Neuronal stem cell (in vitro differentiated cells): Measurements from ENCODE around the gene SLC44A4.
"Not testable (repeated sequence)": the region's sequence is repeated elsewhere in the genome, so short reads cannot be mapped to it uniquely, and the experiment has no call there.

Experiments
- DNase-seq: peaks from one replicate; pipeline ENCODE4 v3.0.0-alpha.2; 2013; ENCODE audit warnings: low spot score
- H2AFZ ChIP-seq: one replicate; pipeline ENCODE4 v1.6.1; 2013; ENCODE audit warnings: mild to moderate bottlenecking, low read length, inconsistent platforms
- H2AK5ac ChIP-seq: 2 replicates; pipeline ENCODE4 v1.6.1; 2013; ENCODE audit warnings: low read depth, mild to moderate bottlenecking, inconsistent platforms, low read length, moderate library complexity, mixed read lengths
- H2BK120ac ChIP-seq: 2 replicates; pipeline ENCODE4 v1.6.1; 2013; ENCODE audit warnings: low read depth, mild to moderate bottlenecking, inconsistent platforms, low read length, moderate library complexity, mixed read lengths
- H2BK12ac ChIP-seq: one replicate; pipeline ENCODE4 v1.6.1; 2013; ENCODE audit warnings: low read length, inconsistent platforms
- H2BK15ac ChIP-seq: 2 replicates; pipeline ENCODE4 v1.6.1; 2013; ENCODE audit warnings: mild to moderate bottlenecking, low read length, inconsistent platforms, mixed read lengths
- H2BK5ac ChIP-seq: one replicate; pipeline ENCODE4 v1.6.1; 2013; ENCODE audit warnings: inconsistent platforms, mild to moderate bottlenecking, low read length, moderate library complexity
- H3K14ac ChIP-seq: one replicate; pipeline ENCODE4 v1.6.1; 2013; ENCODE audit warnings: low read length, inconsistent platforms
- H3K18ac ChIP-seq: 2 replicates; pipeline ENCODE4 v1.6.1; 2013; ENCODE audit warnings: low read length, inconsistent platforms
- H3K23ac ChIP-seq: 2 replicates; pipeline ENCODE4 v1.6.1; 2013; ENCODE audit warnings: low read depth, mild to moderate bottlenecking, mixed read lengths, low read length, inconsistent platforms; ENCODE audit not compliant: poor library complexity
- H3K27ac ChIP-seq: replicated peaks from 3 replicates; pipeline ENCODE4 v1.5.1; 2013; ENCODE audit warnings: low read length, inconsistent platforms
- H3K27me3 ChIP-seq, 3 experiments: 2 replicates each; pipeline ENCODE4 v1.6.1; 2013; ENCODE audit warnings: low read length in 3 of 3, mild to moderate bottlenecking in 2 of 3, inconsistent platforms in 1 of 3, low read depth in 1 of 3, mixed read lengths in 1 of 3, moderate library complexity in 1 of 3; ENCODE audit not compliant: control insufficient read depth in 3 of 3, insufficient read depth in 3 of 3
- H3K36me3 ChIP-seq, 2 donors: replicated peaks in 1 of 2; 2 replicates each; pipeline ENCODE4 v1.6.1; 2013; ENCODE audit warnings: low read length in 2 of 2; ENCODE audit not compliant: control insufficient read depth in 2 of 2, insufficient read depth in 2 of 2
- H3K4ac ChIP-seq: 2 replicates; pipeline ENCODE4 v1.6.1; 2013; ENCODE audit warnings: inconsistent platforms, mild to moderate bottlenecking, low read length, moderate library complexity
- H3K4me1 ChIP-seq, 2 donors: 1 replicate in 1 of 2; 2 replicates in 1 of 2; pipeline ENCODE4 v1.6.1; 2013; ENCODE audit warnings: low read length in 2 of 2, low read depth in 1 of 2; ENCODE audit not compliant: control insufficient read depth in 2 of 2, insufficient read depth in 1 of 2
- H3K4me2 ChIP-seq: one replicate; pipeline ENCODE4 v1.6.1; 2013; ENCODE audit warnings: mild to moderate bottlenecking, low read length, inconsistent platforms; ENCODE audit not compliant: insufficient read depth, poor library complexity, severe bottlenecking
- H3K4me3 ChIP-seq, 2 donors: 2 replicates each; pipeline ENCODE4 v1.5.1; 2013; ENCODE audit warnings: low read length in 2 of 2, mild to moderate bottlenecking in 2 of 2, inconsistent platforms in 1 of 2, moderate library complexity in 1 of 2
- H3K79me1 ChIP-seq: one replicate; pipeline ENCODE4 v1.6.1; 2013; ENCODE audit warnings: low read depth, mild to moderate bottlenecking, inconsistent platforms, low read length, moderate library complexity
- H3K9ac ChIP-seq: one replicate; pipeline ENCODE4 v1.6.1; 2013; ENCODE audit warnings: mild to moderate bottlenecking, low read depth, low read length, inconsistent platforms; ENCODE audit not compliant: poor library complexity
- H3K9me3 ChIP-seq, 2 donors: replicated peaks in 1 of 2; 2 replicates each; pipeline versions ENCODE3 to v1.6.1; 2013; ENCODE audit warnings: low read length in 2 of 2, mild to moderate bottlenecking in 2 of 2, inconsistent platforms in 1 of 2, low read depth in 1 of 2, mixed read lengths in 1 of 2, moderate library complexity in 1 of 2; ENCODE audit not compliant: control insufficient read depth in 2 of 2, insufficient read depth in 1 of 2
- H4K8ac ChIP-seq: one replicate; pipeline ENCODE4 v1.6.1; 2013; ENCODE audit warnings: low read depth, mild to moderate bottlenecking, inconsistent platforms, low read length, moderate library complexity
- H4K91ac ChIP-seq: one replicate; pipeline ENCODE4 v1.6.1; 2013; ENCODE audit warnings: low read length, low read depth, mild to moderate bottlenecking, inconsistent platforms; ENCODE audit not compliant: poor library complexity
- WGBS, 2 donors: extraction: QIAGEN DNeasy Blood & Tissue Kit; methylation state at CpG; one replicate each; pipeline ENCODE4 v1.1.7; 2013; ENCODE audit warnings: missing lambda C conversion rate in 2 of 2, mixed read lengths in 1 of 2; ENCODE audit not compliant: insufficient read length in 2 of 2, insufficient replicate concordance in 1 of 2; ENCODE audit errors: extremely low coverage in 2 of 2; 5-methylcytosine and 5-hydroxymethylcytosine counted together

The SLC44A4 gene

GRCh38 chr6:31859923-31860322 is 18.9 kb downstream of the SLC44A4 start:
- no peak for DNase-seq
- no peak overlapping the region for H2AFZ ChIP-seq
- H3K27me3 ChIP-seq: no peaks in the 10 kb centered on the region

GRCh38 chr6:31858707-31859106 is 20.1 kb downstream of the SLC44A4 start:
- no CpG with 5 or more reads among the region's 8 CpGs for WGBS, 2 donors
- Histone ChIP-seq H3K27ac (no peak overlapping the region), H4K8ac (no peak overlapping the region), H4K91ac (no peak overlapping the region), H3K23ac (no peak overlapping the region), H2BK5ac (no peak overlapping the region), H3K36me3 (peaks cover 15 to 43% of the 10 kb centered on the region in 2 donors), H3K14ac (no peak overlapping the region), H3K27me3 (no peaks in the 10 kb centered on the region), H3K4ac (no peak overlapping the region), H3K4me3 (no peak overlapping the region), H2AFZ (no peak overlapping the region), H2BK12ac (no peak overlapping the region), H2BK15ac (no peak overlapping the region), H3K4me2 (no peak overlapping the region), H3K4me1 (peaks cover 5 to 10% of the 10 kb centered on the region in 2 donors), H3K18ac (no peak overlapping the region), H3K9me3 (peaks cover 0 to 2% of the 10 kb centered on the region in 2 donors), H2BK120ac (no peak overlapping the region), H2AK5ac (no peak overlapping the region), H3K9ac (no peak overlapping the region), H3K79me1 (no peaks in the 10 kb centered on the region)
- no peak for DNase-seq

More at GRCh38 chr6:31859923-31860322, 18.9 kb downstream of the SLC44A4 start:
- peaks cover 0 to 2% of the 10 kb centered on the region in 2 donors for H3K9me3 ChIP-seq
- peaks cover 10 to 16% of the 10 kb centered on the region in 2 donors for H3K4me1 ChIP-seq
- H3K4me2 ChIP-seq: no peak overlapping the region
- H3K4me3 ChIP-seq: peak overlapping the region in 1 of 2 donors; percentile 48
- no peak overlapping the region for H3K14ac ChIP-seq
- no peak overlapping the region for H3K23ac ChIP-seq
- no peak overlapping the region for H3K4ac ChIP-seq
- H2BK120ac ChIP-seq: no peak overlapping the region
- H2AK5ac ChIP-seq: no peak overlapping the region
- H4K91ac ChIP-seq: no peak overlapping the region
- no peak overlapping the region for H3K27ac ChIP-seq
- no peak overlapping the region for H3K9ac ChIP-seq
- H3K36me3 ChIP-seq: peaks cover 15 to 43% of the 10 kb centered on the region in 2 donors
- no CpG with 5 or more reads among the region's 11 CpGs for WGBS, 2 donors
- no peaks in the 10 kb centered on the region for H3K79me1 ChIP-seq
- H2BK15ac ChIP-seq: no peak overlapping the region
- H4K8ac ChIP-seq: no peak overlapping the region
- H3K18ac ChIP-seq: no peak overlapping the region
- H2BK5ac ChIP-seq: no peak overlapping the region
- no peak overlapping the region for H2BK12ac ChIP-seq

- H3K27me3 ChIP-seq, H2BK12ac ChIP-seq, H2BK15ac ChIP-seq, H4K8ac ChIP-seq, H2AFZ ChIP-seq, H3K14ac ChIP-seq, H3K23ac ChIP-seq, H3K79me1 ChIP-seq, H3K4me2 ChIP-seq, H2BK5ac ChIP-seq, H3K4ac ChIP-seq, H3K27ac ChIP-seq, DNase-seq, H3K18ac ChIP-seq, H3K4me3 ChIP-seq, H2BK120ac ChIP-seq, H4K91ac ChIP-seq, H2AK5ac ChIP-seq, H3K9me3 ChIP-seq, H3K9ac ChIP-seq: not testable (repeated sequence)
- Histone ChIP-seq H3K36me3 (peaks cover 15 to 43% of the 10 kb centered on the region in 2 donors), H3K4me1 (peaks cover 5 to 10% of the 10 kb centered on the region in 2 donors)
- no CpG with 5 or more reads among the region's 8 CpGs for WGBS, 2 donors
Measured at GRCh38 chr6:31857774-31858173, 21.0 kb downstream of the SLC44A4 start.

- H3K36me3 ChIP-seq: not testable (repeated sequence)
- WGBS, 2 donors: no CpG with 5 or more reads among the region's 35 CpGs
Measured at GRCh38 chr6:31851980-31852718, 26.6 kb downstream of the SLC44A4 start.

More at GRCh38 chr6:31851980-31852718, 26.6 kb downstream of the SLC44A4 start:
- H3K23ac ChIP-seq, H3K4ac ChIP-seq, H3K4me3 ChIP-seq, H3K14ac ChIP-seq, H3K79me1 ChIP-seq, H3K9me3 ChIP-seq, H4K8ac ChIP-seq, H3K27me3 ChIP-seq, H2BK5ac ChIP-seq, H3K27ac ChIP-seq, H2AFZ ChIP-seq, DNase-seq, H3K4me1 ChIP-seq, H2BK12ac ChIP-seq, H3K4me2 ChIP-seq, H2AK5ac ChIP-seq, H2BK120ac ChIP-seq, H3K9ac ChIP-seq, H4K91ac ChIP-seq, H2BK15ac ChIP-seq: not testable (repeated sequence)
- H3K18ac ChIP-seq: peak overlapping the region; percentile 48
